AG09319 (cell line): ENCODE results near the gene MPPED2.

Experiments used
- DNase-seq: peaks from one replicate; pipeline ENCODE4 v3.0.0-alpha.2; 2010; ENCODE audit warnings: low read depth; ENCODE audit errors: extremely low read depth
- TF ChIP-seq, protein P1 (sequence below): IDR thresholded peaks from 2 replicates; pipeline ENCODE4 v1.5.1; 2011; ENCODE audit warnings: low read depth, mild to moderate bottlenecking, inconsistent platforms, low read length, moderate library complexity

MPPED2 gene

GRCh38 chr11:30488304-30488998 is 97.7 kb downstream of the MPPED2 start:
- DNase-seq, result peak; percentile 51
- TF ChIP-seq, protein P1, sequence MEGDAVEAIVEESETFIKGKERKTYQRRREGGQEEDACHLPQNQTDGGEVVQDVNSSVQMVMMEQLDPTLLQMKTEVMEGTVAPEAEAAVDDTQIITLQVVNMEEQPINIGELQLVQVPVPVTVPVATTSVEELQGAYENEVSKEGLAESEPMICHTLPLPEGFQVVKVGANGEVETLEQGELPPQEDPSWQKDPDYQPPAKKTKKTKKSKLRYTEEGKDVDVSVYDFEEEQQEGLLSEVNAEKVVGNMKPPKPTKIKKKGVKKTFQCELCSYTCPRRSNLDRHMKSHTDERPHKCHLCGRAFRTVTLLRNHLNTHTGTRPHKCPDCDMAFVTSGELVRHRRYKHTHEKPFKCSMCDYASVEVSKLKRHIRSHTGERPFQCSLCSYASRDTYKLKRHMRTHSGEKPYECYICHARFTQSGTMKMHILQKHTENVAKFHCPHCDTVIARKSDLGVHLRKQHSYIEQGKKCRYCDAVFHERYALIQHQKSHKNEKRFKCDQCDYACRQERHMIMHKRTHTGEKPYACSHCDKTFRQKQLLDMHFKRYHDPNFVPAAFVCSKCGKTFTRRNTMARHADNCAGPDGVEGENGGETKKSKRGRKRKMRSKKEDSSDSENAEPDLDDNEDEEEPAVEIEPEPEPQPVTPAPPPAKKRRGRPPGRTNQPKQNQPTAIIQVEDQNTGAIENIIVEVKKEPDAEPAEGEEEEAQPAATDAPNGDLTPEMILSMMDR, result no peak

- no peak for DNase-seq
- TF ChIP-seq, protein P1, result no peak
These were observed 98.8 kb downstream of the MPPED2 start for GRCh38 chr11:30487200-30487898.

DNA sequence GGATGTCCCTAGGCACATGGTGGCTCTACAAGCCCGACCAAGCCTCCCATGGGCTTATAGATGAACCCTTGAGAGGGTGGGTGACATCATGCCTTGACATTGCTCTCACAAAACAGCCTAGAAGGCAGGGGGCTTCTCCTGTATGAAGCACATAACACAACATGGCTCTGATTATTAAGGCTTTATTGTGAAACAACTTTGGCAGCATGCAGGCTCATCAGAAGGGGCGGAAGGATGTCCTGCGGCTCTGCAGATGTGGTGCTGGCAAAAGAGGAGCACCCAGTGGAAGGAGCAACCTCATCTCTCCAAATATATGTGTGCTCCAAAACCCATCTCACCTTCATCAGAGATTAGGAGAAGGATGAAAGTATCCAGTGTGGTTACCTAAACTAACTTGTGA is 100.4 kb downstream of the MPPED2 start:
- TF ChIP-seq, protein P1, result no peak
- DNase-seq, result no peak

- TF ChIP-seq, protein P1, result no peak
- DNase-seq, result no peak
These were observed 100.9 kb downstream of the MPPED2 start for GRCh38 chr11:30485222-30485621.

GRCh38 chr11:30483056-30483455 is 103.1 kb downstream of the MPPED2 start:
- TF ChIP-seq, protein P1, result no peak
- no peak for DNase-seq

DNA sequence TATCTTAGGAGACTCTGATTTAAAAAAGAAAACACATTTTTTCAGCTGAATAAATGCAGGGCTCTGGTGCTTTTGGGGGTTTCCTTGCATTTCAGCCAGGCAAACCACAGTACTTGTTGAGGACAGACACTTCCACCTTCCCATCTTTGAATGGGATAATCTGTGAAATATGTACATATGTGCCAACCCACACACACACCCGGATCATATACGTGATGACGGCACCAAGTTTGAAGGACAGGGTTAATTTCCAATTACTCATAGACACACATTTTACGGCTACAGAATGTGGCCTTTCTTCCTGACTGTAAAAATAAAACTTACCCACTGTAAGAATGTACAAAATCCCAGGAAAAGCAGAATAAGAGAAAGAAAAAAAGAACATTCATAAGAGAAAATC is 104.4 kb downstream of the MPPED2 start:
- no peak for DNase-seq
- TF ChIP-seq, protein P1, result no peak

DNA sequence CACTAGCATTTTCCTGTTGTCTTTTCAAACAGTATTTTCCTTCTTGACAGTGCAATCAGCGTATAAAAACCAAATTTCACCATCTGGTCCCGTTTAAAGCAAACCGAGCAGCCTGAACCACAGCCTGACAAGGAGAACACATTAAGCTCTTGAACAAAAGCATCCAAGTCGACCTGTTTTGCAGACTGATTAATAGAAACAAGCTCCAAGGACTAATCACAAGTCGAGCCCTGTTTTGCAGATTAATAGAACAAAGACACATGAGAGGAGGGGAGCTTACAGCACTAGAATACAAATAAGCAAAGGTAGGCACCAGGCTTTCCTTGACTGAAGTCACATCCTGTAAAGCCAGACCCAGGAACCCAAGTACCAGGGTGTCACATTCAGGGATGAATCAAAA is 104.8 kb downstream of the MPPED2 start:
- DNase-seq, result no peak
- TF ChIP-seq, protein P1, result no peak
